Neural cell (in vitro differentiated cells): ENCODE results near the gene ANO5. TPM values are rescaled to one million over a fixed set of nuclear protein-coding genes. Genes with fewer than 3 reads are reported as not detected.

ENCODE experiments used
- H2AFZ ChIP-seq: fragments of 200-600, 300-800 bp; sonication (generic), shearing (Covaris generic); 2 replicates; pipeline ENCODE4 v1.6.0; 2014; ENCODE audit warnings: low read depth, mild to moderate bottlenecking, antibody characterized with exemption, low read length, moderate library complexity
- H3F3A ChIP-seq: fragments of 200-600 bp; shearing (Covaris generic); 2 replicates; pipeline ENCODE4 v1.6.1; 2016; ENCODE audit warnings: mild to moderate bottlenecking, moderate library complexity, mixed read lengths, antibody characterized with exemption, low read length; ENCODE audit not compliant: insufficient read depth, poor library complexity, severe bottlenecking
- H3K27ac ChIP-seq: fragments of 200-600, 300-800 bp; sonication (generic), shearing (Covaris generic); 2 replicates; pipeline ENCODE4 v1.5.1; 2014; ENCODE audit warnings: mild to moderate bottlenecking, low read length, moderate library complexity
- H3K27me3 ChIP-seq: fragments of 300-800, 200-600 bp; sonication (generic), shearing (Covaris generic); 2 replicates; pipeline ENCODE4 v1.6.0; 2014; ENCODE audit warnings: mild to moderate bottlenecking, low read depth, low read length, moderate library complexity; ENCODE audit not compliant: insufficient read depth
- H3K36me3 ChIP-seq: fragments of 300-800, 200-600 bp; sonication (generic), shearing (Covaris generic); 2 replicates; pipeline ENCODE4 v1.5.1; 2014; ENCODE audit warnings: mild to moderate bottlenecking, antibody characterized with exemption, low read length, moderate library complexity; ENCODE audit not compliant: insufficient read depth
- H3K4me2 ChIP-seq: fragments of 300-800, 200-600 bp; sonication (generic), shearing (Covaris generic); 2 replicates; pipeline ENCODE4 v1.6.0; 2014; ENCODE audit warnings: mild to moderate bottlenecking, low read length
- H3K4me3 ChIP-seq: fragments of 300-800, 200-600 bp; sonication (generic), shearing (Covaris generic); 2 replicates; pipeline ENCODE4 v1.5.1; 2014; ENCODE audit warnings: mild to moderate bottlenecking, low read length, moderate library complexity
- H3K79me2 ChIP-seq: fragments of 200-600 bp; shearing (Covaris generic); replicated peaks from 2 replicates; pipeline ENCODE4 v1.6.0; 2014; ENCODE audit warnings: mild to moderate bottlenecking, low read length, moderate library complexity; ENCODE audit not compliant: insufficient read depth
- H3K9ac ChIP-seq: fragments of 300-800, 200-600 bp; sonication (generic), shearing (Covaris generic); 2 replicates; pipeline ENCODE4 v1.6.1; 2016; ENCODE audit warnings: mild to moderate bottlenecking, low read length, mixed read lengths
- H3K9me2 ChIP-seq: fragments of 200-600 bp; shearing (Covaris generic); 2 replicates; pipeline ENCODE4 v1.6.1; 2016; ENCODE audit warnings: mild to moderate bottlenecking, low read length, mixed read lengths; ENCODE audit not compliant: insufficient read depth
- H3K9me3 ChIP-seq: fragments of 200-600, 300-800 bp; sonication (generic), shearing (Covaris generic); 2 replicates; pipeline ENCODE4 v1.6.1; 2016; ENCODE audit warnings: mild to moderate bottlenecking, mixed run types, low read length, moderate library complexity, mixed read lengths
- H4K20me1 ChIP-seq: fragments of 200-600 bp; shearing (Covaris generic); 2 replicates; pipeline ENCODE4 v1.6.1; 2016; ENCODE audit warnings: mild to moderate bottlenecking, mixed run types; ENCODE audit not compliant: insufficient read depth
- EP300 ChIP-seq: fragments of 450-650 bp; conservative IDR thresholded peaks from 2 replicates; pipeline ENCODE4 v1.6.1; 2014; ENCODE audit warnings: antibody characterized with exemption, mild to moderate bottlenecking, moderate library complexity; ENCODE audit not compliant: poor library complexity, severe bottlenecking
- EZH2 ChIP-seq: fragments of 200-600, 300-800 bp; shearing (Covaris generic), sonication (generic); IDR thresholded peaks from 2 replicates; pipeline ENCODE4 v1.6.1; 2014; ENCODE audit warnings: antibody characterized with exemption, low read length, borderline replicate concordance, mild to moderate bottlenecking; ENCODE audit not compliant: insufficient read depth, poor library complexity, severe bottlenecking
- MXI1 ChIP-seq: fragments of 450-650 bp; conservative IDR thresholded peaks from 2 replicates; pipeline ENCODE4 v1.6.1; 2014; ENCODE audit warnings: antibody characterized with exemption, mild to moderate bottlenecking; ENCODE audit not compliant: poor library complexity, severe bottlenecking
- POLR2AphosphoS5 ChIP-seq: IDR thresholded peaks from 2 replicates; pipeline ENCODE4 v1.6.1; 2012
- RAD21 ChIP-seq: fragments of 450-650 bp; conservative IDR thresholded peaks from 2 replicates; pipeline ENCODE4 v1.6.1; 2014; ENCODE audit warnings: antibody characterized with exemption, mild to moderate bottlenecking, moderate library complexity
- SMC3 ChIP-seq: fragments of 450-650 bp; conservative IDR thresholded peaks from 2 replicates; pipeline ENCODE4 v1.6.1; 2014; ENCODE audit warnings: antibody characterized with exemption, mild to moderate bottlenecking, moderate library complexity; ENCODE audit not compliant: poor library complexity
- TAF1 ChIP-seq: IDR thresholded peaks from 2 replicates; pipeline ENCODE4 v1.6.1; 2012; ENCODE audit warnings: low read depth
- polyA plus RNA-seq: library from polyadenylated mRNA; depleted of rRNA; stranded (reverse); fragments of >200 nt; gene quantifications from 2 replicates; pipeline ENCODE4 v1.2.3, GENCODE V29; 2014
- TF ChIP-seq, protein P1 (sequence below): IDR thresholded peaks from 2 replicates; pipeline ENCODE4 v1.6.1; 2012; ENCODE audit warnings: borderline replicate concordance
- TF ChIP-seq, protein P2 (sequence below): fragments of 450-650 bp; IDR thresholded peaks from 2 replicates; pipeline ENCODE4 v1.5.1; 2014; ENCODE audit warnings: antibody characterized with exemption, mild to moderate bottlenecking, moderate library complexity; ENCODE audit not compliant: poor library complexity, severe bottlenecking

Gene ANO5
- polyA plus RNA-seq, 1 donor from 2014 or later = 3.6 TPM

DNA sequence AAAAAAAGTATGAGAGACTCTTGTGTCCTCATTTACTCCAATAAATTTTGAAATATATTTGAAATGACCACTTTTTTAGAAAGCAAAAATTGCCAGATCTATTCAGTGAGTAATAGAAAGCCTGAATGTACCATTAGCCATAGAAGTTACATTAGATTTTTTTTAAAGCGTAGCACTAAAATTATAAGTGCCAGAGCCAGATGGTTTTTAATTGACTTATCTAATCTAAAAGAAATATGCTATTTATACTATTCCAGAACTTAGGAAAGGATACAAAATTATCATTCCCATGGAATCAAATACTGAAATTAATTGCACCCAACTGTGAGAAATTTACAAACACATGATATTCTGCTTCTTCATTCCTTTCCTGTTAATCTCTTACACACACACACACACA, 80.9 kb downstream of the ANO5 start:
- H3K36me3 ChIP-seq = no peaks in the 10 kb centered on the region
- H2AFZ ChIP-seq = no peak overlapping the region
- H3K9ac ChIP-seq = no peak overlapping the region
- H4K20me1 ChIP-seq = no peaks in the 10 kb centered on the region
- no peak overlapping the region for H3K4me3 ChIP-seq
- TF ChIP-seq TAF1 (no peak), MXI1 (no peak), EP300 (no peak), RAD21 (no peak), EZH2 (no peak), SMC3 (no peak), POLR2AphosphoS5 (no peak)
- TF ChIP-seq, protein P1, sequence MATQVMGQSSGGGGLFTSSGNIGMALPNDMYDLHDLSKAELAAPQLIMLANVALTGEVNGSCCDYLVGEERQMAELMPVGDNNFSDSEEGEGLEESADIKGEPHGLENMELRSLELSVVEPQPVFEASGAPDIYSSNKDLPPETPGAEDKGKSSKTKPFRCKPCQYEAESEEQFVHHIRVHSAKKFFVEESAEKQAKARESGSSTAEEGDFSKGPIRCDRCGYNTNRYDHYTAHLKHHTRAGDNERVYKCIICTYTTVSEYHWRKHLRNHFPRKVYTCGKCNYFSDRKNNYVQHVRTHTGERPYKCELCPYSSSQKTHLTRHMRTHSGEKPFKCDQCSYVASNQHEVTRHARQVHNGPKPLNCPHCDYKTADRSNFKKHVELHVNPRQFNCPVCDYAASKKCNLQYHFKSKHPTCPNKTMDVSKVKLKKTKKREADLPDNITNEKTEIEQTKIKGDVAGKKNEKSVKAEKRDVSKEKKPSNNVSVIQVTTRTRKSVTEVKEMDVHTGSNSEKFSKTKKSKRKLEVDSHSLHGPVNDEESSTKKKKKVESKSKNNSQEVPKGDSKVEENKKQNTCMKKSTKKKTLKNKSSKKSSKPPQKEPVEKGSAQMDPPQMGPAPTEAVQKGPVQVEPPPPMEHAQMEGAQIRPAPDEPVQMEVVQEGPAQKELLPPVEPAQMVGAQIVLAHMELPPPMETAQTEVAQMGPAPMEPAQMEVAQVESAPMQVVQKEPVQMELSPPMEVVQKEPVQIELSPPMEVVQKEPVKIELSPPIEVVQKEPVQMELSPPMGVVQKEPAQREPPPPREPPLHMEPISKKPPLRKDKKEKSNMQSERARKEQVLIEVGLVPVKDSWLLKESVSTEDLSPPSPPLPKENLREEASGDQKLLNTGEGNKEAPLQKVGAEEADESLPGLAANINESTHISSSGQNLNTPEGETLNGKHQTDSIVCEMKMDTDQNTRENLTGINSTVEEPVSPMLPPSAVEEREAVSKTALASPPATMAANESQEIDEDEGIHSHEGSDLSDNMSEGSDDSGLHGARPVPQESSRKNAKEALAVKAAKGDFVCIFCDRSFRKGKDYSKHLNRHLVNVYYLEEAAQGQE = no peak
- TF ChIP-seq, protein P2, sequence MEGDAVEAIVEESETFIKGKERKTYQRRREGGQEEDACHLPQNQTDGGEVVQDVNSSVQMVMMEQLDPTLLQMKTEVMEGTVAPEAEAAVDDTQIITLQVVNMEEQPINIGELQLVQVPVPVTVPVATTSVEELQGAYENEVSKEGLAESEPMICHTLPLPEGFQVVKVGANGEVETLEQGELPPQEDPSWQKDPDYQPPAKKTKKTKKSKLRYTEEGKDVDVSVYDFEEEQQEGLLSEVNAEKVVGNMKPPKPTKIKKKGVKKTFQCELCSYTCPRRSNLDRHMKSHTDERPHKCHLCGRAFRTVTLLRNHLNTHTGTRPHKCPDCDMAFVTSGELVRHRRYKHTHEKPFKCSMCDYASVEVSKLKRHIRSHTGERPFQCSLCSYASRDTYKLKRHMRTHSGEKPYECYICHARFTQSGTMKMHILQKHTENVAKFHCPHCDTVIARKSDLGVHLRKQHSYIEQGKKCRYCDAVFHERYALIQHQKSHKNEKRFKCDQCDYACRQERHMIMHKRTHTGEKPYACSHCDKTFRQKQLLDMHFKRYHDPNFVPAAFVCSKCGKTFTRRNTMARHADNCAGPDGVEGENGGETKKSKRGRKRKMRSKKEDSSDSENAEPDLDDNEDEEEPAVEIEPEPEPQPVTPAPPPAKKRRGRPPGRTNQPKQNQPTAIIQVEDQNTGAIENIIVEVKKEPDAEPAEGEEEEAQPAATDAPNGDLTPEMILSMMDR = no peak
- no peaks in the 10 kb centered on the region for H3F3A ChIP-seq
- H3K9me2 ChIP-seq = no peaks in the 10 kb centered on the region
- no peak overlapping the region for H3K27ac ChIP-seq
- H3K9me3 ChIP-seq = no peaks in the 10 kb centered on the region
- H3K4me2 ChIP-seq = no peak overlapping the region
- no peaks in the 10 kb centered on the region for H3K27me3 ChIP-seq
- H3K79me2 ChIP-seq = no peaks in the 10 kb centered on the region

DNA sequence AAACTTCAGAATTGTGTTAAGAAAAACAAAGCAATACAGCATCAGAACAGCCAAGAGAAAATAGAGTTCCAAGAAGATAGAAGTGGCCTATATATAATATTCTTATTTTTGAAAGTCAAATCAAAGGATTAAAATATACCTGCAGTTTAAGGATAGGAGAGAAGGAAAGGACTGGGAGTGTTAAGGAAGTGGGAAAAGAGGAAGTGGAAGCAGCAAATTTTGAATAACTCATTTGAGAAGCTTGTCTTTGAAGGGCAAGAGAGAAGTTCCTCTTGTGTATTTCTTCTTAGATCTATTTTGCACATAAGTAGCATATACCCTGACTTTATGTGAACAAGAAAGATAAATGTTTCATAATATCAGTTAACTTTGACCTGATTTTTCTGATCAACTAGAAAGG, 82.7 kb downstream of the ANO5 start:
- Histone ChIP-seq H3K4me2 (no peak overlapping the region), H3K9ac (no peak overlapping the region), H4K20me1 (no peaks in the 10 kb centered on the region), H3K9me2 (no peaks in the 10 kb centered on the region), H3K36me3 (no peaks in the 10 kb centered on the region), H2AFZ (no peak overlapping the region), H3K27ac (no peak overlapping the region), H3K79me2 (no peaks in the 10 kb centered on the region), H3K9me3 (no peaks in the 10 kb centered on the region), H3K4me3 (no peak overlapping the region), H3F3A (no peaks in the 10 kb centered on the region), H3K27me3 (no peaks in the 10 kb centered on the region)
- TF ChIP-seq POLR2AphosphoS5 = no peak
- TF ChIP-seq EZH2 = no peak
- no peak for TF ChIP-seq MXI1
- TF ChIP-seq RAD21 = no peak
- TF ChIP-seq, protein P2 = no peak
- TF ChIP-seq, protein P1 = no peak
- no peak for TF ChIP-seq EP300
- TF ChIP-seq SMC3 = no peak
- no peak for TF ChIP-seq TAF1
